GM10847 (cell line): ENCODE results near the gene LRCH1.

Experiments
- POLR2A ChIP-seq: IDR thresholded peaks from 2 replicates; pipeline ENCODE4 v1.6.1; 2011; ENCODE audit not compliant: insufficient read length; ENCODE audit errors: extremely low read depth

LRCH1 gene

DNA sequence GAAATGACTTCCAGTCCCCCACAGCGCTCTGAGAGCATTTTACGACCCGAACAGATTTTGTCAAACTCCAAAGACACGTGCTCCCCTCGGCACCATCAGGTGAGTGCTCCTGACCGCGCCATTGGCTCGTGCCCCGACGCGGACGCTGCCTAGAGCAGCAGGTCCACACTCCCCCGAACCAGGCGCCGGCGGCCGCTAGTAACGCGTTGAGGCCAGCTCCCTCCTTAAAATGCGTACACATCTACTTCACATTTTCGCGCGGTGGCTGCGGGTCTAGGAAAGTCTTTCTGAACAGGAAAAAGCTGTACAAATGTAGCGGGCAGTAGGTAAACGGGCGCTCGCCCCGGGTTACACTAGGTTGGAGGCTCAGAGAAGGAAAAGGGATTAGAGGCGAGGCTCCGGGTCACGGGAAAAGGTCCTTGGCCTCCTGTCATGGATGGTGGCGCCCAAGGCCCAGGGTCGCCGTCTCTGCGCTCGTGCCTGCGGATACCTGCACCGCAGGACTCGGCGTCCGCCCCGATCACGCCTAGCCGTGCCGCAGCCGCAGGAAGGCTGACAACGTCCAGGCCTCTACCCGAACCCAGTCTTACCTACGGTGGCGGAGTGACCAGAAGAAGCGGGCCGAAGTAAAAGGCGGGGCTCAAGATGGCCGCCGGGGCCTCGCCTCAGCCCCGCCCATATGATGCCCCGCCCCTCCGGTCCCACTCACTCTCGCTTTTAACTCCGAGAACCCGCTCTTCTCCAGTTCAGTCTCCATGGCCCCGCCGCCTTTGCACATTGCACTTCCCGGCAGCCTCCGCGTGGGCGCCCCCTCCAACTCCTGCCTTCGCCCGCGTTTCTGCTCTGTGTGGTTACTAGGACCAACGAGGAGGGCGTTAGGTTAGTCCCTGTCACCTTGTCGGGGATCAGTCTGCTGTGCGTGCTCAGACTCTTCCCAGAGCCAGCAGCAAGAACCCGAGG lies 243.8 kb downstream of the LRCH1 start, which contains the start of gene ESD:
ESD (minus strand) TSS at position 647 of the 960 bp plus-strand sequence. CDS start 5,748 bp downstream, outside the sequence.
- TF ChIP-seq POLR2A: peak; percentile 64

DNA sequence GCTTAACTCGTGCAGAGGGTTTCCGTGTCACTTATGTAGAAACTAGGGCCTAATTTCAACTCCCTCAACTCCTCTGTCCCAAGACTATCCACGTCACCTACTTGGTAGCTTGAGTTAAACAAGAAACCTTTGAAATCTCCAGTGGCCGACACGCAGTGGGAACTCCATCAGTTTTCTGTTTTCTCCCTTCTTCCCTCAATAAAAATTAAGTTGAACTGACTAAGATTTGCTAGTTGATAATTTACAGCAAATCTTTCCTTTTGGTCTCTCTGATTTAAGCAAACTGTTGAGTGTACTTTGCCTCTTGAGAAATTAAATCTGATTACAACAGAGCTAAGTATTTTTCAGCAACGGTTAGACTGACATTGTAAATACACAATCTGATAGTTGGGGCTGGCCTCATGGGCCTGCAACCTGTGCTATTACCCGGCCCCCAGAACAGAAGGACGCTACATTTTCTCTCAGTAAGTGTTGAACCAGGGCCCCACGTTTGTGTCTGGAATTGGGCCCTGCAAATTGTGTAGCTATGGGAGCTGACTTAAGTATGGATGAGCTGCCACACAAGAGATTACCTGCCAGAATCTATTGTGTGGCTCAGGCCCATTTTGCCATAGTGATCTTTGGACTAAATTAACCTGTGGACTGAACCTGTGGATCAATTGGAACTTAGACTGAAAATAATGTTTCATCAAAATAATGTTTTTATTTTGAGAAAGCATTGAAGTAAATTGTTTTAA lies 244.7 kb downstream of the LRCH1 start:
- TF ChIP-seq POLR2A: no peak

DNA sequence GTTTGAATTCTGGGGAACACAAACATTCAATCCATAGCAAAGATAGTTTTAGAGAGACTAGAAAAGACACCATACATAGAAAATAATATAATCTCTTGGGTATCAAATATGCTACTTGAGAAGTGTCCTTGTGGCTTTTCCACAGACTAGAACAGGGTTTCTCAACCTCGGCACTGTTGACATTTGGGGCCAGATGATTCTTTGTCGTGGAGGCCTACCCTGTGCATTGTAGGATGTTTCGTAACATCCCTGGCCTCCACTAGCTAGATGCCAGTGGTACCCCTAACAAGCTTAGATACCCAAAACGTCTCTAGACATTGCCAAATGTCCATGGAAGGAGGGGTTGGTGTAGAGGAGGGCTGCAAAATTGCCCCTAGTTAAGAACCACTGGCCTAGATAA lies 246.2 kb downstream of the LRCH1 start:
- TF ChIP-seq POLR2A: no peak

DNA sequence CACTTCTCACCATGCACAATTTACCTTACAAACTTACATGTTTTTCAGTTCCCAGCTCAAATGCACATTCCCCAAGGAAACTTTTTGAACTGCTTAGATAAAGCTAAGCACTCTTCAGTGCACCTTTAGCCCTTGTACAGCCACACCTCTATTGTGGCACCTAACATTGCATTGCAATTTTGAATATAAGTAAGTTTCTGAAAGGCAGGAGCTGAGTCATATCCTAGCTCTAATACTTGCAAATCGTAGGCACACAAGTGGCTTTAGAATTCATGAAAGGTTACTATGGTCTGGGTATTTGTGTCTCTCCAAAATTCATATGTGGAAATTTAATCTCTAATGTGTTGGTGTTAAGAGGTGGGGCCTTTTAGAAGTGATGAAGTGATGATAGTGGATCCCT lies 248.9 kb downstream of the LRCH1 start:
- no peak for TF ChIP-seq POLR2A
